HL-60 (cell line): ENCODE results near the gene DOCK8.

Experiments
- DNase-seq, 2 experiments: peaks; one replicate each; pipeline ENCODE4 v3.0.0-alpha.2; 2010 to 2020; ENCODE audit warnings: low read depth in 1 of 2, low spot score in 1 of 2
- H3K27ac ChIP-seq: fragments of 250-450 bp; sonication (Bioruptor Pico); replicated peaks from 2 replicates; pipeline ENCODE4 v1.5.1; 2020; ENCODE audit warnings: mild to moderate bottlenecking, moderate library complexity
- H3K27me3 ChIP-seq: fragments of 250-450 bp; sonication (Bioruptor Pico); 2 replicates; pipeline ENCODE4 v1.5.1; 2021; ENCODE audit warnings: mild to moderate bottlenecking, moderate library complexity; ENCODE audit not compliant: insufficient read depth, poor library complexity, severe bottlenecking
- H3K4me3 ChIP-seq: replicated peaks from 2 replicates; pipeline ENCODE4 v1.5.1; 2011; ENCODE audit warnings: mild to moderate bottlenecking, control low read depth, low read length; ENCODE audit not compliant: insufficient read depth
- GABPA ChIP-seq: IDR thresholded peaks from 2 replicates; pipeline ENCODE4 v1.6.1; 2012; ENCODE audit warnings: low read depth
- POLR2AphosphoS5 ChIP-seq: IDR thresholded peaks from 2 replicates; pipeline ENCODE4 v1.6.1; 2012; ENCODE audit warnings: low read depth
- SPI1 ChIP-seq: IDR thresholded peaks from 2 replicates; pipeline ENCODE4 v1.6.1; 2012; ENCODE audit warnings: low read depth, mild to moderate bottlenecking, borderline replicate concordance
- TF ChIP-seq, protein P1 (sequence below): IDR thresholded peaks from one replicate; pipeline ENCODE4 v1.5.1; 2011; ENCODE audit warnings: low read length, control low read depth, inconsistent platforms; ENCODE audit not compliant: insufficient read depth
- TF ChIP-seq, protein P2 (sequence below): IDR thresholded peaks from 2 replicates; pipeline ENCODE4 v1.6.1; 2012; ENCODE audit warnings: low read depth; ENCODE audit not compliant: insufficient replicate concordance

The DOCK8 gene

DNA sequence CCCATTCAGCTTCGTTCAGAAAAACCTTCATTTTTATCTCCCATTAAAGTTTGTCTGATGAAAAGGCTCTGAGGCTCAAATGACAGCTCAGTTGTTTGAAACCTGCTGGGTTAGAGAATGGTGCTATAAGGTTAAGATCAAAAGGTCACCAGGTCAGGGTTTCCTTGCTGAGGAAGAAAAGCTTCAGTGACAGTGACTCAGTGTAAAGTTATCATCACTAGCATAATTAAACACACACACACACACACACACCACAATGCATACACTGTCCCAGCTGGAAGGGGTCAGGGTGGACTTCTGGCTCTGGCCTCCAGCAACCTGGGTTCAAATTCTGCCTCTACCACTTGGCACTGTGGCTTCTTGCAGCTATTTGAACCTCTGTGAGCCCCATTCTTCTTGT lies 281.1 kb downstream of the DOCK8 start:
- no peak overlapping the region for H3K4me3 ChIP-seq
- no peak overlapping the region for H3K27ac ChIP-seq
- peaks cover 4% of the 10 kb centered on the region for H3K27me3 ChIP-seq
- DNase-seq, result no peak
- TF ChIP-seq, protein P1, sequence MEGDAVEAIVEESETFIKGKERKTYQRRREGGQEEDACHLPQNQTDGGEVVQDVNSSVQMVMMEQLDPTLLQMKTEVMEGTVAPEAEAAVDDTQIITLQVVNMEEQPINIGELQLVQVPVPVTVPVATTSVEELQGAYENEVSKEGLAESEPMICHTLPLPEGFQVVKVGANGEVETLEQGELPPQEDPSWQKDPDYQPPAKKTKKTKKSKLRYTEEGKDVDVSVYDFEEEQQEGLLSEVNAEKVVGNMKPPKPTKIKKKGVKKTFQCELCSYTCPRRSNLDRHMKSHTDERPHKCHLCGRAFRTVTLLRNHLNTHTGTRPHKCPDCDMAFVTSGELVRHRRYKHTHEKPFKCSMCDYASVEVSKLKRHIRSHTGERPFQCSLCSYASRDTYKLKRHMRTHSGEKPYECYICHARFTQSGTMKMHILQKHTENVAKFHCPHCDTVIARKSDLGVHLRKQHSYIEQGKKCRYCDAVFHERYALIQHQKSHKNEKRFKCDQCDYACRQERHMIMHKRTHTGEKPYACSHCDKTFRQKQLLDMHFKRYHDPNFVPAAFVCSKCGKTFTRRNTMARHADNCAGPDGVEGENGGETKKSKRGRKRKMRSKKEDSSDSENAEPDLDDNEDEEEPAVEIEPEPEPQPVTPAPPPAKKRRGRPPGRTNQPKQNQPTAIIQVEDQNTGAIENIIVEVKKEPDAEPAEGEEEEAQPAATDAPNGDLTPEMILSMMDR, result no peak
- no peak for TF ChIP-seq SPI1
- no peak for TF ChIP-seq POLR2AphosphoS5
- TF ChIP-seq, protein P2, sequence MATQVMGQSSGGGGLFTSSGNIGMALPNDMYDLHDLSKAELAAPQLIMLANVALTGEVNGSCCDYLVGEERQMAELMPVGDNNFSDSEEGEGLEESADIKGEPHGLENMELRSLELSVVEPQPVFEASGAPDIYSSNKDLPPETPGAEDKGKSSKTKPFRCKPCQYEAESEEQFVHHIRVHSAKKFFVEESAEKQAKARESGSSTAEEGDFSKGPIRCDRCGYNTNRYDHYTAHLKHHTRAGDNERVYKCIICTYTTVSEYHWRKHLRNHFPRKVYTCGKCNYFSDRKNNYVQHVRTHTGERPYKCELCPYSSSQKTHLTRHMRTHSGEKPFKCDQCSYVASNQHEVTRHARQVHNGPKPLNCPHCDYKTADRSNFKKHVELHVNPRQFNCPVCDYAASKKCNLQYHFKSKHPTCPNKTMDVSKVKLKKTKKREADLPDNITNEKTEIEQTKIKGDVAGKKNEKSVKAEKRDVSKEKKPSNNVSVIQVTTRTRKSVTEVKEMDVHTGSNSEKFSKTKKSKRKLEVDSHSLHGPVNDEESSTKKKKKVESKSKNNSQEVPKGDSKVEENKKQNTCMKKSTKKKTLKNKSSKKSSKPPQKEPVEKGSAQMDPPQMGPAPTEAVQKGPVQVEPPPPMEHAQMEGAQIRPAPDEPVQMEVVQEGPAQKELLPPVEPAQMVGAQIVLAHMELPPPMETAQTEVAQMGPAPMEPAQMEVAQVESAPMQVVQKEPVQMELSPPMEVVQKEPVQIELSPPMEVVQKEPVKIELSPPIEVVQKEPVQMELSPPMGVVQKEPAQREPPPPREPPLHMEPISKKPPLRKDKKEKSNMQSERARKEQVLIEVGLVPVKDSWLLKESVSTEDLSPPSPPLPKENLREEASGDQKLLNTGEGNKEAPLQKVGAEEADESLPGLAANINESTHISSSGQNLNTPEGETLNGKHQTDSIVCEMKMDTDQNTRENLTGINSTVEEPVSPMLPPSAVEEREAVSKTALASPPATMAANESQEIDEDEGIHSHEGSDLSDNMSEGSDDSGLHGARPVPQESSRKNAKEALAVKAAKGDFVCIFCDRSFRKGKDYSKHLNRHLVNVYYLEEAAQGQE, result no peak
- no peak for TF ChIP-seq GABPA

DNA sequence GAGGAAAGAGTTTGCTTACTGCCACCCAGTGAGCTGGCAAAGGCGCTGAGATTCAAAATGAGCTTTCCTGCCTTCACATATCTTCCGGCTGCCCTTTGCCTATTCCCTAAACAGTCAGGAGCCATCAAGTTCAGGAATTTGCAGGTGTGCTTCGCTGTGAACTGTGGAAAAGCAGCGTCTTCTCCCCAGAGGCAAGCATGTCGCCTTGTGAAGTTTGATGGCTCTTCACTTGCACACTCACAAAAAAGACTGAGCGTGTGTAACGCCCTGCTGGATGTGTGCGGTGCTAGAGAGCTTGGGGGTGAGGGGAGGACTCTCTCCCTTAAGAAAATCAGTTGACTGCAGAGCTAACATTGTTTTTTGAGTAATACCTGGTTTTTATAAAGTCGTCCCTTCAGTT lies 288.7 kb downstream of the DOCK8 start:
- TF ChIP-seq GABPA (no peak), SPI1 (no peak)
- TF ChIP-seq, protein P2, result no peak
- no peak overlapping the region for H3K4me3 ChIP-seq
- DNase-seq, result no peak
- H3K27ac ChIP-seq, result no peak overlapping the region
- H3K27me3 ChIP-seq, result peaks cover 26% of the 10 kb centered on the region

DNA sequence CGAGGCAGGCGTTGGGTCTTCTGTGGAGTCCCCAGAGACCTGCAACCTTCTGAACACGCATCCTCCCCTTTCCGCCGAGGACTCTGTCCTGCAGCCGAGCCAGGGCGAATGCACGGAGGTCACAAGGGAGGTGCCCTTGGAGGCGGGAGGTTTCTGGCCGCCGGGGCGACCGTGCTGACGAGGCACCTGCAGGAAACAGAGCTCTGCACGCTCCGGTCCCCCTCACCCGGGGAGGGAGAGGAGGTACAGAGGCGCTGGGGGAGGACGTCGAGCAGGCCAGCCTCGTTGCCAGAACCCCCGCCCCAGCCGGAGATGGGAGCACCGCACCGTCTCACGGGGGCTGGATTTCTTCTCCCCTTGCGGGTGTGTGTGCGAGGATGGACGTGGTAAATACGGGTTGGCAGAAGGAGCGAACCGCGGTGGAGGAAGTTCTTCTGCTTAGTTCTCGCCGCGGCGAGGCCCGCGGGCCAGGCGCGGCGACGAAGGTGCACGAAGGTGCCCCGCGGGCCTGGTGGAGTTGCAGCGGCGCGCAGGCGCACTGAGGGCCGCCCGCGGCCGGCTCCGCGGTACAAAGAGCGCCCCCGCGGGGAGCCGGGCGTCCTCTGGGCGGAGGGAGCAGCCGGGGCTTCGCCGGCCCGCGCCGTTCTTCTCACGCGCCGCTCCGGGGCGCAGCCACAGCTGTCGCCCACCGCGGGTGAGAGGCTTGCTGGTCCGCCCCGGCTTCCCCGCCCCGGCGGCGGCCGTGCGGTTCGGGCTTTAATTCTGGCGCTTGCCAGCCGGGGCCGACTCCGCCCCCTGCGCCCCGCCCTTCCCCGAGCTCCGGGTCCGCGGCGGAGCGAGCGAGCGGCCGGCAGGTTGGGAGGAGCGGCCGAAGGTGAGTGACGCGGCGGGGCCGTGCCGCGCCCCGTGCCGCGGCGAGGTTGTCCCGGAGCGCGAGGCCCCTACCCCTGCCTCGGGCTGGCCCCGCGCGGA lies 289.5 kb downstream of the DOCK8 start, which contains the start of gene KANK1:
Gene KANK1 (plus strand): TSS at position 815 of the 972 bp plus-strand sequence.
- Histone ChIP-seq H3K27me3 (peaks cover 30% of the 10 kb centered on the region), H3K4me3 (peak within 1 kb of the TSS; percentile 57), H3K27ac (no peak within 1 kb of the TSS)
- TF ChIP-seq POLR2AphosphoS5, result no peak
- TF ChIP-seq, protein P1, result peak; percentile 1
- peak; percentile 41 to 56 for DNase-seq

DNA sequence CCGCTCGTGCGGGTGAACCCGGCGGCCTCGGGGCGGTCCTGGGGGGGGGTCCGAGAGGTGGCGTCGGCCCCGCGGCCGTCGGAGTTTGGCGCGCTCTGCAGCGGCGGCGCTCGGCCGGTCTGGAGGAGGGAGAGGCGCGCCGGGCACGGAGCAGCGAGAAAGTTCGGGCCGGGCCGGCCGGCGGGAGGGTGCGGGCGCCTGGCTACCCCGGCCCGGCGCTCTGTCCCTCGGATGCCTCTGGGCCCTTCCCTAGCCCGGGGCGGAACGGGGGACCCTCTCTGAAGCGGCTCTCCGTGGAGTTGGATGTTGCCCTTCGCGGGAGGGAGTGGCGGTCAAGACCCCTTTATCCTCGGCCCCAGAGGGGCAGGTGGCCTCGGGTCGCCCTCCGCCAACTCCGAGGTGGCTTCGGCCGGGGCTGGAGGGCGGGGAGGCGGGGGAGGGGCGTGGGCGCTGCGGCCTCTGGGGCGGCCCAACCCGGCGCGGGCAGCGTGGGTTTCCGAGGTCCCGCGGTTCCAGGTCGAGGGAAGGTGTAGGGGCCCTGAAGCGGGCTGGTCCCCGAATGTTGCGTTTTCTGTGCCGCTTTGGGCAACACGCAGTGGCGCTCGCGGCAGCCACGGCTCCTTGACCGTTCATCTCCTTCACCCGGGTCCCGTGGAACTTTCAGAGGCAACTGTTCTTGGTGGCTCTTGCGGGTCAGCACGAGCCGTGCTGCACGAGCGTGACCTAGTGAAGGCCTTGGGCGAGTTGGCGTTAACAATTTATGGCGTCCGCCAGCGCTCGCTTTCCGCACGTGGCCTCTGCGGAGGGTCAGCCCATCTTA lies 290.5 kb downstream of the DOCK8 start:
- Histone ChIP-seq H3K27me3 (peaks cover 30% of the 10 kb centered on the region), H3K27ac (no peak overlapping the region), H3K4me3 (peak overlapping the region; percentile 57)
- no peak for DNase-seq
- TF ChIP-seq, protein P2, result no peak
- TF ChIP-seq, protein P1, result no peak
- TF ChIP-seq POLR2AphosphoS5 (no peak), SPI1 (no peak), GABPA (no peak)
